Measurements from ENCODE around the gene PLK5. TPM values are rescaled to one million over a fixed set of nuclear protein-coding genes. Genes with fewer than 3 reads are reported as not detected.
A peak's percentile ranks its signal among the peaks of the same experiment; 100 is the strongest.

Gene PLK5
- total RNA-seq, 2 donors from 2014 or later: not detected

- Mint-ChIP-seq H3K27ac (no peak overlapping the region), H3K27me3 (ENCODE audit: low read depth) (peaks cover 7% of the 10 kb centered on the region), H3K9me3 (no peaks in the 10 kb centered on the region), H3K36me3 (ENCODE audit: insufficient read depth in 2 of 2) (no peaks in the 10 kb centered on the region), H3K4me3 (no peak overlapping the region), H3K4me1 (ENCODE audit: low read depth) (peaks cover 31% of the 10 kb centered on the region)
- DNase-seq (no peak), ATAC-seq (replicated peaks in 1 of 2) (no peak)
Observed at GRCh38 chr19:1507192-1507660, 16.7 kb upstream of the PLK5 start.

- no peaks in the 10 kb centered on the region for H3K36me3 Mint-ChIP-seq (ENCODE audit: insufficient read depth in 2 of 2)
- peaks cover 2% of the 10 kb centered on the region for H3K27me3 Mint-ChIP-seq (ENCODE audit: low read depth)
- H3K9me3 Mint-ChIP-seq: no peaks in the 10 kb centered on the region
- peak overlapping the region; percentile 87 to 91 for H3K4me3 Mint-ChIP-seq
- no peak overlapping the region for H3K27ac Mint-ChIP-seq
- ATAC-seq (replicated peaks in 1 of 2): peak; percentile 92 to 93
- peak; percentile 93 to 95 for DNase-seq
- peaks cover 33% of the 10 kb centered on the region for H3K4me1 Mint-ChIP-seq (ENCODE audit: low read depth)
Observed at GRCh38 chr19:1507763-1508506, 15.9 kb upstream of the PLK5 start.

- H3K36me3 Mint-ChIP-seq (ENCODE audit: insufficient read depth in 2 of 2): no peaks in the 10 kb centered on the region
- H3K4me3 Mint-ChIP-seq: peak overlapping the region; percentile 87 to 91
- H3K4me1 Mint-ChIP-seq (ENCODE audit: low read depth): peaks cover 29% of the 10 kb centered on the region
- no peak overlapping the region for H3K27ac Mint-ChIP-seq
- ATAC-seq (replicated peaks in 1 of 2) (no peak), DNase-seq (no peak)
- H3K27me3 Mint-ChIP-seq (ENCODE audit: low read depth): no peaks in the 10 kb centered on the region
- H3K9me3 Mint-ChIP-seq: no peaks in the 10 kb centered on the region
Observed at GRCh38 chr19:1508507-1508856, 15.4 kb upstream of the PLK5 start.

DNA sequence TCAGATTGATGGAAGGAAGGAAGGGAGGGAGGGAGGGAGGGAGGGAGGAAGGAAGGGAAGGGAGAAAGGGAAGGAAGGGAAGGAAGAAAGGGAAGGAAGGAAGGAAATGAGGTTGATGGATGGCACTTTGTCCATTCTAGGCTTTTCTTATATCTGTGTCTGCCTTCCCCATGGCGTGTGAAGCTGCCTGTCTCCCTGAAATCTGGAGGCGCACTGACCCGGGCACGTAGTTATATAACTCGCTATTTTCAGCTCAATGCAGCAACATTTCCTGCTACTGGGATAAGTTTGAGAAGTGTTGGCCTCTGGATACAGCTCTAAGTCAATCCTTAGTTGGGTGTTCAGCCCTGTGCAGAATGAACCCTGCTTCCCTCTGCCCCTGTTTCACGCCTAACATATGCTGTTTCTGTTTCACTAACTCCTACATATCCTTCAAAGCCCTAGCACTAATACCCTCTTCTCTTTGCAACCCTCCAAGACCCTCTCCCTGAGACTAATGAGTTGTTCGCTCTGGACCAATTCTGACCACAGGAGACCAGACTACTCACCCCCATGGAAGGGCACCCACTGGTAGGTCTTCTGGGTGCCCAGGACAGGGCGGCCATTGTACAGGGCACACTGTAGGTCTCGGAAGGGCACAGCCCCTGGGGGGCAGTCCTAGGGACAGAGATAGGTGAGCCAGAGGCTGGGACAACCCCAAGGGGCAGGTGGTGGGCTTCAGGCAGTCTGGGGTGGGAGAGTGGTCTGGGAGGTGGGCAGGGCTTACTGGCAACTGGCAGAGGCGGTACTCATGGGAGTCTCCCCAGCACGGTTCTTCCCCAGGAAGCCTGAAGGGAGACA is 14.1 kb upstream of the PLK5 start:
- no peak overlapping the region for H3K27ac Mint-ChIP-seq

DNA sequence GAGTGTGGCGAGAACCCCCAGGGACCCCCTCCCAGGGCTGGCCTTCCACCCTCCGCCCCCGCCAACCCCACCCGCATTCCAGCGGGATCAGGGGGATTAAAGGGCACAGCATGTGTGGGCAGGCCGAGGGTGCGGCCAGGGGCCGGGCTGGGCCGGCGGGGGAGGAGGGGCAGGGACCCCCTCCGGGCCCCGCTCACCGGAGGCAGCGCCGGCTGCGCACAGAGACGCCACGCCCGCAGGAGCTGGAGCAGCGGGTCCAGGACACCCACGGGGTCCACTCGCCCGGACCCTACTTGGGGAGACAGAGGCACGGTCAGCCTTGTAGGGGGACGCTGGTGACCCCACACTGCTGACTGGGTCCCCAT is 13.5 kb upstream of the PLK5 start:
- Mint-ChIP-seq H3K4me3 (no peak overlapping the region), H3K36me3 (ENCODE audit: insufficient read depth in 2 of 2) (no peaks in the 10 kb centered on the region), H3K27me3 (ENCODE audit: low read depth) (no peaks in the 10 kb centered on the region), H3K4me1 (ENCODE audit: low read depth) (peaks cover 29% of the 10 kb centered on the region), H3K9me3 (no peaks in the 10 kb centered on the region), H3K27ac (no peak overlapping the region)
- DNase-seq (no peak), ATAC-seq (replicated peaks in 1 of 2) (no peak)

More for the DNA sequence above, 14.1 kb upstream of the PLK5 start:
- Mint-ChIP-seq H3K9me3 (no peaks in the 10 kb centered on the region), H3K4me3 (no peak overlapping the region), H3K4me1 (ENCODE audit: low read depth) (peaks cover 29% of the 10 kb centered on the region), H3K36me3 (ENCODE audit: insufficient read depth in 2 of 2) (no peaks in the 10 kb centered on the region), H3K27me3 (ENCODE audit: low read depth) (no peaks in the 10 kb centered on the region)
- ATAC-seq (replicated peaks in 1 of 2): no peak
- no peak for DNase-seq

DNA sequence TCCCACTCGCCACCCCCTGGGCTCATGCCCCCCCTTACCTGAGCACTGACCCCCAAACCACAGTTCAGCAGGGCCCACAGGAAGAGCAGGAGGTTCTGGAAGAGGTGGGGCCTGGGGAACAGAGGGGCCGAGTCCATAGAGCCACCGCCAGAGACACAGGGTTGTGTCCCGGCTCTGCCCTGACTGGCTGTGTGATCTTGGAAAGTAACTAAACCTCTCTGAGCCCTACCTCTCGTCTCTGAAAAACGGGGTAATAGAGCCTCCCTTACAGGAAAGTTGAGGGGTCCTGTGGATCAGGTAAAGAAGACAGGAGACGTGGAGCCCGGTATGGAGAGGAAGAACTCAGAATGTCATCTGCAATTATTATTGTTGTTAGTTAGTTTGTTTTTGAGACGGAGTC is 13.1 kb upstream of the PLK5 start:
- peaks cover 29% of the 10 kb centered on the region for H3K4me1 Mint-ChIP-seq (ENCODE audit: low read depth)
- H3K27me3 Mint-ChIP-seq (ENCODE audit: low read depth): no peaks in the 10 kb centered on the region
- H3K4me3 Mint-ChIP-seq: no peak overlapping the region
- DNase-seq (no peak), ATAC-seq (replicated peaks in 1 of 2) (no peak)
- no peaks in the 10 kb centered on the region for H3K36me3 Mint-ChIP-seq (ENCODE audit: insufficient read depth in 2 of 2)
- H3K27ac Mint-ChIP-seq: no peak overlapping the region
- no peaks in the 10 kb centered on the region for H3K9me3 Mint-ChIP-seq

DNA sequence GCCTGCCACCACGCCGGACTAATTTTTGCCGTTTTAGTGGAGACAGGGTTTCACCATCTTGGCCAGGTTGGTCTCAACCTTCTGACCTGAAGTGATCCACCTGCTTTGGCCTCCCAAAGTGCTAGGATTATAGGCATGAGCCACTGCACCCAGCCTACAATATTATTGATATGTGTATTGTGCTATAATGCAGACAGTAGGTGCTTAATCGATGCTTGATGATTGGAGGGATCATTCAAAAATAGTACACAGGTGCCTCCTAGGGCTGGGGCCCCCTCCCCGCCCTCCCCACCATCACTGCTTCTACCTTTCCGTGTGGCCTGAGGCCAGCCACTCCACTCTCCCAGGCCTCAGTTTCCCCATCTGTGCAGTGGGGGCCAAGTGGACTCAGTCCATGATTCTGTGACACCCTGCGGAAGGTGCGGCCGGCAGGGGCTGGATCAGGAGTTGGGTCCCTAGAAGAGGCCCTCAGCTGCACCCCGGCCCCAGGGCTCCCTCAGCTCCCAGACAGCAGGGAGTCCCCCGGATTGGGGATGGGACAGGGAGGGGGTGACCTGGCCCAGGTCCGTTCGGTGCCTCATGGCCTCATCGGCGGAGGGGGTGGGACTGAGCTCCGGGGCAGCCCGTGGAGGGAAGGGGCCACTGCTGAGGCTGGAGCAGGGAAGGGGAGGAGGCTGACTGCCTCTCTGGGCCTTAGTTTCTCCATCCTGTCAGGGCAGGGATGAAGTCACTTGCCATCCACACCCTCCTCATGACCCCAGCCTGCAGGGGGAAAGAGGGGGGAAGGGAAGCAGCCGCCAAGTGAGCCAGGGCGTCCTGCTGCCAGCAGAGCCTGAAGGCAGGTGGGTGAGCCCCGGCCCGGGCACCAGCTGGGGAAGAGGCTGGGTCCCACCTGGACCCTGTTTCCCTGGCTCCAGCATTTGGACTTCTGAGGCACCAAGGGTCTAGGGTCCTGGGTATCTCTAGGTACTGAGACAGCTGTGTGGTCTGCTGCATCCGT is 12.3 kb upstream of the PLK5 start:
- no peaks in the 10 kb centered on the region for H3K9me3 Mint-ChIP-seq
- H3K27me3 Mint-ChIP-seq (ENCODE audit: low read depth): no peaks in the 10 kb centered on the region
- no peak overlapping the region for H3K27ac Mint-ChIP-seq
- ATAC-seq (replicated peaks in 1 of 2) (no peak), DNase-seq (no peak)
- H3K36me3 Mint-ChIP-seq (ENCODE audit: insufficient read depth in 2 of 2): no peaks in the 10 kb centered on the region
- H3K4me3 Mint-ChIP-seq: peak overlapping the region; percentile 81 to 82
- H3K4me1 Mint-ChIP-seq (ENCODE audit: low read depth): peaks cover 29% of the 10 kb centered on the region

DNA sequence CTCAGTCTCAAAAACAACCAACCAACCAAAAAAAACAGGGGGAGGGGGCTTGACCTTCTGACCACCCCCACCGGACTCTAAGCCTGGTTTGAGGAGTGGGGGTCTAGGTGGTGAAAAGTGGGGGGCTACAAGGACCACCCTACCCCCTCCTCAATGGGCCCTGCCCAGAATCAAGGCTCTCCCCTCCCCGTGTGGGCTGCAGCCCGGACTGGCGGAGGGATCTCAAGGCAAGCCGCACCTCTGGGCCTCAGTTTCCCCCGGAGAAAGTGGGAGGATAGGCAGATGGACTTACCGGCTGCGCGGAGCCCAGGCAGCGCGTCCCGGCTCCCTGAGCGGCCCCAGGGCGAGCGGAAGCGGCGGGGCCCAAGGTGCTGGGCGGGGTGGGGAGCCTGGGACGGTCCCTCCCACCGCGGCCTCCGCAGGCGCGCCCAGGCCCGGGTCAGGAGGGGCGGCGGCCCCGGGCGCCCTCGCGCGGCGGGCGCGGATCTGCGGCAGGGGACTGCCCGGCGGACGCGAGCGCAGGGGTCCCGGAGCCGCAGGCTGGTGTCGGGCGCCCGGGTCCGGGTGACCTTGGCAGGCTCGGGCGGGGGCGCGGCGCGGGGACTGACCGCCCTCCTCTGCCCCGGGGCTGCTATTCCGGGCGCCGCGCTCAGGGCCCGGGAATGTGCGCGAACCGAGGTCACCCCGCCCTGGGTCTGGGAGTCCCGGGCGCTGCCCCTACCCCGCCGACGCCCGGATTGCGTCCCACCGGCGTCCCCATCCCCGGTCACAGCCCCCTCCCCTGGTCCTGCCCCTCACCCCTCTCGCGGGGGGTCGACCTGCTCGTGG is 11.0 kb upstream of the PLK5 start, which contains the start of gene ADAMTSL5:
Gene ADAMTSL5 (minus strand): TSS at position 349 of the 828 bp plus-strand sequence. CDS start 2,076 bp downstream, outside the sequence.
- no peak within 1 kb of the TSS for H3K27ac Mint-ChIP-seq
- DNase-seq (peak; percentile 85), ATAC-seq (replicated peaks in 1 of 2) (peak; percentile 87)
- H3K27me3 Mint-ChIP-seq (ENCODE audit: low read depth): no peaks in the 10 kb centered on the region
- H3K9me3 Mint-ChIP-seq: no peaks in the 10 kb centered on the region
- H3K4me3 Mint-ChIP-seq: peak within 1 kb of the TSS; percentile 81 to 82
- no peaks in the 10 kb centered on the region for H3K36me3 Mint-ChIP-seq (ENCODE audit: insufficient read depth in 2 of 2)
- peaks cover 23% of the 10 kb centered on the region for H3K4me1 Mint-ChIP-seq (ENCODE audit: low read depth)

GRCh38 chr19:1513499-1514294 is 10.2 kb upstream of the PLK5 start:
- peaks cover 19% of the 10 kb centered on the region for H3K4me1 Mint-ChIP-seq (ENCODE audit: low read depth)
- H3K27ac Mint-ChIP-seq: no peak overlapping the region

GRCh38 chr19:1514295-1514661 is 9.6 kb upstream of the PLK5 start:
- H3K4me1 Mint-ChIP-seq (ENCODE audit: low read depth): peaks cover 17% of the 10 kb centered on the region
- no peaks in the 10 kb centered on the region for H3K27me3 Mint-ChIP-seq (ENCODE audit: low read depth)
- no peak for DNase-seq
- ATAC-seq (replicated peaks in 1 of 2): no peak
- no peaks in the 10 kb centered on the region for H3K9me3 Mint-ChIP-seq
- H3K4me3 Mint-ChIP-seq: peak overlapping the region in 1 of 2 donors; percentile 59
- H3K27ac Mint-ChIP-seq: no peak overlapping the region
- H3K36me3 Mint-ChIP-seq (ENCODE audit: insufficient read depth in 2 of 2): no peaks in the 10 kb centered on the region

More at GRCh38 chr19:1513499-1514294, 10.2 kb upstream of the PLK5 start:
- H3K4me3 Mint-ChIP-seq: peak overlapping the region; percentile 1 to 59
- ATAC-seq (replicated peaks in 1 of 2) (peak; percentile 61 to 68), DNase-seq (peak; percentile 82 to 88)
- no peaks in the 10 kb centered on the region for H3K9me3 Mint-ChIP-seq
- no peaks in the 10 kb centered on the region for H3K36me3 Mint-ChIP-seq (ENCODE audit: insufficient read depth in 2 of 2)
- no peaks in the 10 kb centered on the region for H3K27me3 Mint-ChIP-seq (ENCODE audit: low read depth)

DNA sequence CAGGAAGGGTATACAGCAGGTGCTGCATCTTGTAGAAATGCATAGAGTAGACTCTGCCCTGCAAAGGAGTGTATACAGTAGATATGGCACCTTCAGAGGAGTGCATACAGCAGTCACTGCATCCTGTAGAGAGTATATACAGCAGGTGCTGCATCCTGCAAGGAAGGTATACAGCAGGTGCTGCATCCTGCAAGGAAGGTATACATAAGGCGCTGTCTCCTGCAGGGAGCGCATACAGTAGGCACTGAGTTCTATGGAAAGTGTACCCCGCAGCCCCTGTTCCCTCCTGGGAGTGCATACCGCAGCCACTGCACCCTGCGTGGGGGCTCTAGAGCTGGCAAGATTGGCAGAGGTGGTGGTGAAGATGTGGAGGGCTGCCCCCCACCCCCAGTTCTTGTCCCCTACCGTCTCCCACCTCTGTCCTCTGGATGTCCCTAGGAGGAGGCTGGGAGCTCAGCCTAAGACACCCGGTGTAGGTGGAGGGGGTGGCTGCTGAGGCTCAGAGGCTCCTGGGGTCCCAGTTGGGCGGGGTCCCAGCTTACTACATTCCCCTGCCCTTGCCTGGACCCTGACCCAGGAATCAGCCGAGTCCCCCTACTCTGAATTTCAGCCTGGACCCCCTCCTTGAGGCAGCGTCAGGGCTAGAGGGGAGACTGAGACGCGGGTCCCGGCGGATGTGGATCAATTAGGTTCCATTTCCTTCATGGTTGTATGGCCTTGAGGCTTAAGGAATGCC is 8.7 kb upstream of the PLK5 start:
- H3K27ac Mint-ChIP-seq: no peak overlapping the region
- H3K27me3 Mint-ChIP-seq (ENCODE audit: low read depth): no peaks in the 10 kb centered on the region
- ATAC-seq (replicated peaks in 1 of 2) (no peak), DNase-seq (no peak)
- no peaks in the 10 kb centered on the region for H3K36me3 Mint-ChIP-seq (ENCODE audit: insufficient read depth in 2 of 2)
- H3K4me1 Mint-ChIP-seq (ENCODE audit: low read depth): peaks cover 12% of the 10 kb centered on the region
- H3K4me3 Mint-ChIP-seq: no peak overlapping the region
- no peaks in the 10 kb centered on the region for H3K9me3 Mint-ChIP-seq

Measured in activated T-cell treated with anti-CD3 and anti-CD28 coated beads, Interleukin-2, amount 50 U/mL, for 72 hours (primary cell).